SK-N-SH treated with all-trans-retinoic acid at 6 μM for 48 hours (cell line): ENCODE data around the gene COPZ2.
"Not testable (repeated sequence)": the region's sequence is repeated elsewhere in the genome, so short reads cannot be mapped to it uniquely, and the experiment has no call there.

ENCODE experiments used
- ATAC-seq: fragments of 200-7000 bp; cut with Tn5 transposase; 3 replicates; pipeline ENCODE4 v1.9.1; 2020; ENCODE audit warnings: mild to moderate bottlenecking, moderate library complexity
- ARNTL ChIP-seq: fragments of 450-650 bp; formaldehyde crosslinking; IDR thresholded peaks from 2 replicates; pipeline ENCODE4 v1.5.0; 2020; ENCODE audit warnings: low read depth, mild to moderate bottlenecking, moderate library complexity, borderline replicate concordance
- BACH2 ChIP-seq: fragments of 250-450 bp; sonication (Bioruptor Pico); IDR thresholded peaks from 2 replicates; pipeline ENCODE4 v1.9.0; 2021; ENCODE audit warnings: mild to moderate bottlenecking, borderline replicate concordance
- CREB5 ChIP-seq: fragments of 250-450 bp; sonication (Bioruptor Pico); IDR thresholded peaks from 2 replicates; pipeline ENCODE4 v1.5.1; 2020; ENCODE audit warnings: low read depth, mild to moderate bottlenecking, moderate library complexity
- CSDC2 ChIP-seq: fragments of 250-450 bp; sonication (Bioruptor Pico); IDR thresholded peaks from 2 replicates; pipeline ENCODE4 v1.5.0; 2020; ENCODE audit warnings: mild to moderate bottlenecking, moderate library complexity
- CSRNP3 ChIP-seq: fragments of 250-450 bp; sonication (Bioruptor Pico); IDR thresholded peaks from 2 replicates; pipeline ENCODE4 v1.5.1; 2021; ENCODE audit warnings: mild to moderate bottlenecking, moderate library complexity
- ESRRG ChIP-seq: fragments of 250-450 bp; sonication (Bioruptor Pico); IDR thresholded peaks from 2 replicates; pipeline ENCODE4 v1.6.1; 2021; ENCODE audit warnings: mild to moderate bottlenecking
- GLIS3 ChIP-seq: fragments of 250-450 bp; sonication (Bioruptor Pico); IDR thresholded peaks from 2 replicates; pipeline ENCODE4 v1.5.0; 2020; ENCODE audit warnings: mild to moderate bottlenecking, moderate library complexity
- ISL1 ChIP-seq: fragments of 250-450 bp; sonication (Bioruptor Pico); IDR thresholded peaks from 2 replicates; pipeline ENCODE4 v2.1.2; 2022; ENCODE audit warnings: mild to moderate bottlenecking, moderate library complexity
- OSR1 ChIP-seq: fragments of 250-450 bp; sonication (Bioruptor Pico); IDR thresholded peaks from 2 replicates; pipeline ENCODE4 v1.8.0; 2022; ENCODE audit warnings: moderate library complexity, mild to moderate bottlenecking, inconsistent platforms
- PATZ1 ChIP-seq: fragments of 250-450 bp; sonication (Bioruptor Pico); IDR thresholded peaks from 2 replicates; pipeline ENCODE4 v1.8.0; 2020; ENCODE audit warnings: mild to moderate bottlenecking, moderate library complexity, borderline replicate concordance
- POU6F1 ChIP-seq: fragments of 250-450 bp; sonication (Bioruptor Pico); IDR thresholded peaks from 2 replicates; pipeline ENCODE4 v1.8.0; 2021; ENCODE audit warnings: low read depth, mild to moderate bottlenecking, moderate library complexity, borderline replicate concordance
- PPARA ChIP-seq: fragments of 250-450 bp; sonication (Bioruptor Pico); IDR thresholded peaks from 2 replicates; pipeline ENCODE4 v1.5.0; 2020; ENCODE audit warnings: mild to moderate bottlenecking, borderline replicate concordance
- RARB ChIP-seq: fragments of 250-450 bp; sonication (Bioruptor Pico); IDR thresholded peaks from 2 replicates; pipeline ENCODE4 v1.8.0; 2021; ENCODE audit warnings: mild to moderate bottlenecking, moderate library complexity
- SNAI2 ChIP-seq: fragments of 250-450 bp; sonication (Bioruptor Pico); IDR thresholded peaks from 2 replicates; pipeline ENCODE4 v1.5.0; 2020; ENCODE audit warnings: mild to moderate bottlenecking, moderate library complexity
- TCF4 ChIP-seq: fragments of 250-450 bp; sonication (Bioruptor Pico); IDR thresholded peaks from 2 replicates; pipeline ENCODE4 v1.8.0; 2021; ENCODE audit warnings: mild to moderate bottlenecking, moderate library complexity, borderline replicate concordance
- TOX ChIP-seq: fragments of 250-450 bp; sonication (Bioruptor Pico); IDR thresholded peaks from 2 replicates; pipeline ENCODE4 v1.8.0; 2021; ENCODE audit warnings: mild to moderate bottlenecking, moderate library complexity, borderline replicate concordance
- TSHZ2 ChIP-seq: fragments of 250-450 bp; sonication (Bioruptor Pico); IDR thresholded peaks from 2 replicates; pipeline ENCODE4 v1.5.0; 2020; ENCODE audit warnings: mild to moderate bottlenecking, moderate library complexity
- ZC3H10 ChIP-seq: fragments of 250-450 bp; sonication (Bioruptor Pico); IDR thresholded peaks from 2 replicates; pipeline ENCODE4 v1.5.1; 2021; ENCODE audit warnings: mild to moderate bottlenecking, moderate library complexity
- ZFP3 ChIP-seq: fragments of 250-450 bp; sonication (Bioruptor Pico); IDR thresholded peaks from 2 replicates; pipeline ENCODE4 v1.5.0; 2020; ENCODE audit warnings: mild to moderate bottlenecking, moderate library complexity
- ZFP30 ChIP-seq: fragments of 450-650 bp; formaldehyde crosslinking; IDR thresholded peaks from 2 replicates; pipeline ENCODE4 v1.5.0; 2022; ENCODE audit warnings: mild to moderate bottlenecking, moderate library complexity
- ZNF565 ChIP-seq: fragments of 450-650 bp; formaldehyde crosslinking; conservative IDR thresholded peaks from 2 replicates; pipeline ENCODE4 v1.5.0; 2020; ENCODE audit warnings: low read depth, mild to moderate bottlenecking, moderate library complexity
- ZNF70 ChIP-seq: fragments of 450-650 bp; formaldehyde crosslinking; IDR thresholded peaks from 2 replicates; pipeline ENCODE4 v1.5.0; 2020; ENCODE audit warnings: mild to moderate bottlenecking, moderate library complexity
- ZNF8 ChIP-seq: fragments of 450-650 bp; formaldehyde crosslinking; IDR thresholded peaks from 2 replicates; pipeline ENCODE4 v1.5.0; 2020; ENCODE audit warnings: mild to moderate bottlenecking, moderate library complexity

The COPZ2 gene

GRCh38 chr17:48068491-48068961, 30.9 kb upstream of the COPZ2 start:
- ATAC-seq, result peak; percentile 82
- TF ChIP-seq CSDC2 (no peak), PATZ1 (CRISPR knock-in tag) (no peak), ZNF70 (no peak), ZFP3 (CRISPR knock-in tag) (no peak), BACH2 (CRISPR knock-in tag) (no peak), ISL1 (CRISPR knock-in tag) (no peak), SNAI2 (CRISPR knock-in tag) (no peak), ZNF8 (CRISPR knock-in tag) (no peak), ZNF565 (CRISPR knock-in tag) (no peak), CSRNP3 (CRISPR knock-in tag) (no peak), CREB5 (CRISPR knock-in tag) (no peak), TSHZ2 (CRISPR knock-in tag) (no peak), ARNTL (no peak), TOX (CRISPR knock-in tag) (no peak), PPARA (CRISPR knock-in tag) (no peak), RARB (CRISPR knock-in tag) (no peak), ESRRG (CRISPR knock-in tag) (no peak), ZFP30 (CRISPR knock-in tag) (no peak), GLIS3 (no peak)

- not testable (repeated sequence) for ATAC-seq
Measured at GRCh38 chr17:48067808-48068207, 30.2 kb upstream of the COPZ2 start.

- TF ChIP-seq GLIS3, result no peak
- TF ChIP-seq ARNTL, result no peak
- TF ChIP-seq TOX (CRISPR knock-in tag), result no peak
- TF ChIP-seq ZNF565 (CRISPR knock-in tag), result no peak
- no peak for TF ChIP-seq TSHZ2 (CRISPR knock-in tag)
- TF ChIP-seq ESRRG (CRISPR knock-in tag), result no peak
- no peak for TF ChIP-seq CSRNP3 (CRISPR knock-in tag)
- no peak for TF ChIP-seq ZC3H10 (CRISPR knock-in tag)
- no peak for TF ChIP-seq ZFP3 (CRISPR knock-in tag)
- no peak for TF ChIP-seq TCF4 (CRISPR knock-in tag)
- no peak for TF ChIP-seq POU6F1
- no peak for TF ChIP-seq SNAI2 (CRISPR knock-in tag)
- TF ChIP-seq RARB (CRISPR knock-in tag), result no peak
- TF ChIP-seq BACH2 (CRISPR knock-in tag), result no peak
- TF ChIP-seq OSR1, result no peak
- ATAC-seq, result no peak
Measured at GRCh38 chr17:48067245-48067644, 29.6 kb upstream of the COPZ2 start.
